PFSK-1 (cell line): Measurements from ENCODE around the gene MAML1.

ENCODE experiments used
- POLR2AphosphoS5 ChIP-seq: IDR thresholded peaks from 2 replicates; pipeline ENCODE4 v1.6.1; 2012; ENCODE audit warnings: low read depth, mild to moderate bottlenecking, control low read depth, low read length, moderate library complexity
- REST ChIP-seq, 2 experiments: IDR thresholded peaks; 2 replicates each; pipeline versions ENCODE4 v1.6.1 to v1.8.0; 2011 to 2012; ENCODE audit warnings: low read depth in 2 of 2, low read length in 2 of 2, control low read depth in 1 of 2, inconsistent platforms in 1 of 2, mild to moderate bottlenecking in 1 of 2, moderate library complexity in 1 of 2; ENCODE audit not compliant: insufficient read depth in 1 of 2
- SIN3A ChIP-seq: IDR thresholded peaks from 2 replicates; pipeline ENCODE4 v1.6.1; 2012; ENCODE audit warnings: mild to moderate bottlenecking, low read length, moderate library complexity, borderline replicate concordance; ENCODE audit not compliant: insufficient read depth
- TAF1 ChIP-seq: IDR thresholded peaks from 2 replicates; pipeline ENCODE4 v1.6.1; 2012; ENCODE audit warnings: low read length, control low read depth, borderline replicate concordance; ENCODE audit not compliant: insufficient read depth

DNA sequence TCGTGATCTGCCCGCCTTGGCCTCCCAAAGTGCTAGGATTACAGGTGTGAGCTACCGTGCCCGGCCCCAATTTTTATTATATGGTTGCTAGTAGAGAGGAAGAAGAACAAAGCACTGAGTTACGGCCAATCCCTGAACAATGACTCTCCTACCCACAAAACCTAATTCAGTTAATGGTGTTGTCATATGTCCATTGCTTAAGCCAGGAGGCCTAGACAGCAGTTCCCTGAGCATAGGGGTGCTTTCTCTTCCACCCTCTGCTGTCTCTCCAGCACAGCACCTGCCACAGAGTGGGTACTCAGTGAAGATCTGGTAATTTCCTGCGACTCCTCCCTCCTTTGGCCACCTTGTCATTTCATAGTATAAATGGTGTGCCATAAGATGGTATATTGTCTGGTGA lies 39.7 kb downstream of the MAML1 start:
- TF ChIP-seq REST (IDR thresholded peaks at IDR 0.05; ENCODE audit: insufficient read depth in 1 of 2, low read depth in 2 of 2, low read length in 2 of 2) (no peak), POLR2AphosphoS5 (no peak), TAF1 (no peak), SIN3A (no peak)
